Measurements from ENCODE around the gene ENDOV.

Gene ENDOV

GRCh38 chr17:80482555-80483308 is 67.8 kb downstream of the ENDOV start:
- TF ChIP-seq GATA1 (IDR thresholded peaks at IDR 0.05; ENCODE audit: low read depth, low read length) (no peak), POLR2A (IDR thresholded peaks at IDR 0.05; ENCODE audit: low read length) (no peak)
- DNase-seq, result no peak

DNA sequence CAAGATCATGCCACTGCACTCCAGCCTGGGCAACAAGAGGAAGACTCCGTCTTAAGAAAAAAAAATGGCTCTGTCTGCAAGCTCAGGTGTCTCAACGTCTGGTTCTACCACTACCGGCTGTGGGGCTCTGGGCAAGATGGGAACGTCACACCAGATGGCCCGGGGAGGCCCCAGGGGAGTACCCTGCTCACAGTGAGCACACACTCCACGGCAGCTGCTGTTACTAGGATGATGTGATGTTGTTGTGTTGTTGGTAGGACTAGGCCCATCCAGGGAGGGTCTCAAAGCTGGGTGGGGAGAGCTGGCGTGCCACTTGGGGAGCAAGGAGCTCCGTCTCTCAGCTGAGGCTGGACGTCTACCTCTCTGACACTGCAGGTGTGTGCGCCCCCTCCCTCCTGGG is 70.9 kb downstream of the ENDOV start:
- no peak for DNase-seq
- TF ChIP-seq POLR2A (IDR thresholded peaks at IDR 0.05; ENCODE audit: low read length), result no peak
- no peak for TF ChIP-seq GATA1 (IDR thresholded peaks at IDR 0.05; ENCODE audit: low read depth, low read length)

GRCh38 chr17:80486692-80487091 is 71.7 kb downstream of the ENDOV start:
- TF ChIP-seq GATA1 (IDR thresholded peaks at IDR 0.05; ENCODE audit: low read depth, low read length) (no peak), POLR2A (IDR thresholded peaks at IDR 0.05; ENCODE audit: low read length) (no peak)
- no peak for DNase-seq

DNA sequence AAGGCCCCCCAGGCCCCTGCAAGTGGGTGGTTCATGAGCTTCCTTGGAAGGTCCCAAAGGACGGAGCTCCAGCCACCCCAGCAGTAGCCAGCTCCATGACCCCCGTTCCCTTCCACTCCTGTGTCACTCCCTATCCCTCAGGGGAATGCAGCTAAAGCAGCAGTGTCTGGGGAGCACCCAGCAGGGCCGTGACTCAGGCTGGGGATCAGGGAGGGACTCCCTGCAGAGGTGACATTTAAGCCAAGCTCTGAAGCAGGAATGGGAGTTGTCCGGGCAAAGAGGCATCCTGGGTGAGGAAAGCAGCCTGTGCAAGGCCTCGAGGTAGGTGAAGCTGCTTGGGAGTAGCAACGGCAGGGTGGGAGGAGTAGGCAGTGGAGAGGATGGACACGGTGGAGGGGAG is 72.5 kb downstream of the ENDOV start:
- no peak for TF ChIP-seq POLR2A (IDR thresholded peaks at IDR 0.05; ENCODE audit: low read length)
- no peak for TF ChIP-seq GATA1 (IDR thresholded peaks at IDR 0.05; ENCODE audit: low read depth, low read length)
- DNase-seq, result no peak

Measured in erythroblast (primary cell).